Uterus (tissue), 2 donors: Measurements from ENCODE around the gene PVALB.

Source experiments
- POLR2A ChIP-seq, 2 donors: fragments of 450-650 bp; IDR thresholded peaks; one replicate each; pipeline ENCODE4 v1.6.1; 2016; ENCODE audit warnings: antibody characterized with exemption in 2 of 2, mild to moderate bottlenecking in 1 of 2, moderate library complexity in 1 of 2
- TF ChIP-seq, protein P1 (sequence below), 4 experiments: fragments of 200-600 bp in 2 of 4; fragments of 450-650 bp in 2 of 4; sonication (generic) in 2 of 4; IDR thresholded peaks; one replicate each; pipeline ENCODE4 v1.5.1; 2016 to 2019; ENCODE audit warnings: antibody characterized with exemption in 4 of 4, mild to moderate bottlenecking in 2 of 4, moderate library complexity in 1 of 4

DNA sequence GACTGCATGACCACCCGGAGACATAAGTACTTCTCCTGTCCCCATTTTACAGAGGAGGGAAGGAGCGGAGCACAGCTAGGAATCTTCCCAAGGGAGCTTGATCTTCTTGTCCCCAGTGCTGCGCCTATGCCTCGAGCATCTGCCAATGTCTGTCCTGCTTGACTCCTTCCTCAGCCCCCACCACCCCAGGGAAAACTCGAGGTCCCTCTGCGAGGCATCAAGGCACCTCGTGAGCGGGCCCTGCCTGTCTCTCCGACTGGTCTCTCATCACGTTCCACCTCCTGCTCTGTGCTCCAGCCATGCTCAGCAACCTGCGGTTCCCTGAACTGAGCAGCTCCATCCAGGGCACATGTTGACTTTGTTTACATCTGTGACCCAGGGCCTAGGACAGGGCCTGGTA, 46.4 kb upstream of the PVALB start:
- TF ChIP-seq, protein P1, sequence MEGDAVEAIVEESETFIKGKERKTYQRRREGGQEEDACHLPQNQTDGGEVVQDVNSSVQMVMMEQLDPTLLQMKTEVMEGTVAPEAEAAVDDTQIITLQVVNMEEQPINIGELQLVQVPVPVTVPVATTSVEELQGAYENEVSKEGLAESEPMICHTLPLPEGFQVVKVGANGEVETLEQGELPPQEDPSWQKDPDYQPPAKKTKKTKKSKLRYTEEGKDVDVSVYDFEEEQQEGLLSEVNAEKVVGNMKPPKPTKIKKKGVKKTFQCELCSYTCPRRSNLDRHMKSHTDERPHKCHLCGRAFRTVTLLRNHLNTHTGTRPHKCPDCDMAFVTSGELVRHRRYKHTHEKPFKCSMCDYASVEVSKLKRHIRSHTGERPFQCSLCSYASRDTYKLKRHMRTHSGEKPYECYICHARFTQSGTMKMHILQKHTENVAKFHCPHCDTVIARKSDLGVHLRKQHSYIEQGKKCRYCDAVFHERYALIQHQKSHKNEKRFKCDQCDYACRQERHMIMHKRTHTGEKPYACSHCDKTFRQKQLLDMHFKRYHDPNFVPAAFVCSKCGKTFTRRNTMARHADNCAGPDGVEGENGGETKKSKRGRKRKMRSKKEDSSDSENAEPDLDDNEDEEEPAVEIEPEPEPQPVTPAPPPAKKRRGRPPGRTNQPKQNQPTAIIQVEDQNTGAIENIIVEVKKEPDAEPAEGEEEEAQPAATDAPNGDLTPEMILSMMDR (IDR thresholded peaks at IDR 0.05) = no peak
- no peak for TF ChIP-seq POLR2A (IDR thresholded peaks at IDR 0.05)
